Nasal cavity respiratory epithelium epithelial cell of viscerocranial mucosa (primary cell): ENCODE measurements around the gene HIPK3. TPM values are rescaled to one million over a fixed set of nuclear protein-coding genes. Genes with fewer than 3 reads are reported as not detected.

Source experiments
- total RNA-seq: library from RNA; depleted of rRNA; stranded (reverse); fragments of >200 nt; gene quantifications from 2 replicates; pipeline ENCODE4 v1.2.3, GENCODE V29; 2014

Gene HIPK3
- total RNA-seq, result 98.8 and 136 TPM in 2 replicates

DNA sequence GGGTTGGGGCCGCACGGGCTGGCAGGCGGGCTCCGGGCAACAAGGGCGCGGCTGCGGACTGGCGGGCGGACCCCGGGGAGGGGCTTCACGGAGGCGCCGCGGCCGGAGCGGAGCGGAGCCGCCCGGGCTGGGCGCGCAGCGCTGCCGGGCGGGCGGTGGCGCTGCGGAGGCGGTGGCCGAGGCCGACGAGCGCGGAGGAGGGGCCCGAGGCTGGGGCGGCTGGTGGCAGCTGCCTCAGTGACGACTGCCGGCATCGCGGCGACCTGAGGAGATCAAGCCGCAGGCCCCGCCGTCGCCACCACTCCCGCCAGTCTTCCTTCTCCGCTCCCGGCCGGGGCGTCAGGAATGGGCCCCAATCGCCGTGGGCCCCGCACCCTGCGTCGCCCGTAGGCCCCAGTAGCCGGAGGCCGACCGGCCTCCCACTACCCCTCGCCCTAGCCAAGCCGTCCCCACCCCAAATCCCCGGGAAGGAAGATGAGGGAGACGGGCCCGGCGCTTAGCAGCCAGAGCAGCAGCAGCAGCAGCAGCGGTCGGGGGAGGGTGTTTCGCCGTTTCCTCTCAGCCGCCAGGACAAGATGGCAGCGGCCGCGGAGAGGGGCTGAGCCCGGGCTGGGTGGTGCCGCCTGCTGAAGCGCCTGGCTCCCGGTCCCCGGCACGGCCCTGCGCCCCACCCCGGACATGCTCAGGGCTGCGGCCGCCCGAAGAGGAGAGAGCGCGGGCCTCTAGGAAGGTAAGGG lies at the start of gene HIPK3:
TSS of gene HIPK3 (plus strand) at position 222 of the 737 bp plus-strand sequence.

DNA sequence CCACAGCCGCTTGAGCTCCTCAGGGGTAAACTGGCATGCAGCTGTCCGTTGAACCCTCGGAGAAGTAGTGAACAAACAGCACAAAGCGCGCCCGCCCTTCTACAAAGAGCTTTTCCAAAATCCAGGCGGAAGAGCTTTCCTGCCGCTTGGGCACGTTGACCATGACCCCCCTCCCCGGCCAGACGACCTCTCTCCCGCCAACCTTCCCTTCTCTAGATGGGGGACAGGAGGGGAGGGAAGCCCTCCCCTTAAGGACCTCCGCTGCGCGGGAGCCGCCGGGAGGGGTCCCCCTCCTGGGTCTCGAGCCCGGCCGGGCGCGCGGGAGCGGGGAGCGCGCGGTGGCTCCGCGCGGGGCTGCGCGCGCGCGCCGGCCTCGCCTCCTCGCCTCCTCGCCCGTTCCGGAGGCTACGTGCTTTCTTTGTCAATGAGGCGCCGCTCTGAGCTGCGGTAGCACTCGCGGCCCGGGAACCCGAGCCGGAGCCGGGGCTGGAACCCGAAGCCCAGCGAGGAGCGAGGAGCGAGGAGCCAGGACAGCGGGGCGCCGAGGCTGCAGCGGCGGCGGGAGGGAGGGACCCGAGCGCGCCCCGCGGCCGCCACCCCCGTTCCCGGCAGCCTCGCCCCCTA lies 118.6 kb downstream of the HIPK3 start, which contains the start of gene KIAA1549L:
TSS of gene KIAA1549L (plus strand) at position 421 of the 624 bp plus-strand sequence.

Other genes starting within 250 kb of the HIPK3 start
- gene DEPDC7, start 241.5 kb upstream of the HIPK3 start, total RNA-seq, result 2.7 and 3.1 TPM in 2 replicates
- gene TCP11L1, start 217.8 kb upstream of the HIPK3 start, total RNA-seq, result 17.1 and 19.9 TPM in 2 replicates
- gene CSTF3, start 95.9 kb upstream of the HIPK3 start, total RNA-seq, result 28.0 and 31.5 TPM in 2 replicates
- 0.34 and 4.5 TPM in 2 replicates for gene KIAA1549L, start 118.7 kb downstream of the HIPK3 start, total RNA-seq